ENCODE data around the gene KDM4B.
"Not testable (repeated sequence)": the region's sequence is repeated elsewhere in the genome, so short reads cannot be mapped to it uniquely, and the experiment has no call there.

KDM4B gene

GRCh38 chr19:4939466-4939865, 29.4 kb upstream of the KDM4B start:
- no peaks in the 10 kb centered on the region for H3K9me3 ChIP-seq (ENCODE audit: control insufficient read depth in 1 of 2, low read length in 2 of 2)
- no peak overlapping the region for H3K4me3 ChIP-seq (ENCODE audit: low read depth in 1 of 2, low read length in 2 of 2)
- H3K9ac ChIP-seq (ENCODE audit: low read depth in 1 of 2, low read length in 2 of 2) = no peak overlapping the region
- H3K27ac ChIP-seq (ENCODE audit: low read depth, low read length) = no peak overlapping the region
- H3K36me3 ChIP-seq (ENCODE audit: control insufficient read depth in 1 of 2, insufficient read depth in 2 of 2, low read length in 2 of 2) = peaks cover 0 to 3% of the 10 kb centered on the region in 2 donors
- no peaks in the 10 kb centered on the region for H3K27me3 ChIP-seq (ENCODE audit: control insufficient read depth in 1 of 2, insufficient read depth in 2 of 2, low read length in 2 of 2)
- no peaks in the 10 kb centered on the region for H3K4me1 ChIP-seq (ENCODE audit: control insufficient read depth in 1 of 2, insufficient read depth in 2 of 2, low read length in 2 of 2)

DNA sequence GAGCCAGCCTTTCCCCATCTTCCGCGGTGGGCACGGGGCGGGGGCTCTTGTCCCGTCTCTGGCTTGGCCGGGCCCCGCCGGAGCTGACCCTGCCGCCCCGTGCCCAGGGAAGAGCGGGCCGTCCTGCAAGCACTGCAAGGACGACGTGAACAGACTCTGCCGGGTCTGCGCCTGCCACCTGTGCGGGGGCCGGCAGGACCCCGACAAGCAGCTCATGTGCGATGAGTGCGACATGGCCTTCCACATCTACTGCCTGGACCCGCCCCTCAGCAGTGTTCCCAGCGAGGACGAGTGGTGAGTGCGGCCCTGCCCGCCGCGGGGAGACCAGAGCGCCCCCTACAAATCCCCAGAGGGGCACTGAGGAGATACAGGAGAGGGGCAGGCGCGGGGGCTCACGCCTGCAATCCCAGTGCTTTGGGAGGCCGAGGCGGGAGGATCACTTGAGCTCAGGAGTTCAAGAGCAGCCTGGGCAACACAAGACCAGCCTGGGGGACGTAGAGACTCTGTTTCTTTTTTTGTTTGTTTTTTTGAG, 27.2 kb upstream of the KDM4B start:
- H3K9ac ChIP-seq (ENCODE audit: low read depth in 1 of 2, low read length in 2 of 2); H3K36me3 ChIP-seq (ENCODE audit: control insufficient read depth in 1 of 2, insufficient read depth in 2 of 2, low read length in 2 of 2); H3K27ac ChIP-seq (ENCODE audit: low read depth, low read length); H3K9me3 ChIP-seq (ENCODE audit: control insufficient read depth in 1 of 2, low read length in 2 of 2); H3K27me3 ChIP-seq (ENCODE audit: control insufficient read depth in 1 of 2, insufficient read depth in 2 of 2, low read length in 2 of 2); H3K4me1 ChIP-seq (ENCODE audit: control insufficient read depth in 1 of 2, insufficient read depth in 2 of 2, low read length in 2 of 2); H3K4me3 ChIP-seq (ENCODE audit: low read depth in 1 of 2, low read length in 2 of 2): not testable (repeated sequence)

GRCh38 chr19:4950650-4951049, 18.3 kb upstream of the KDM4B start:
- H3K4me1 ChIP-seq (ENCODE audit: control insufficient read depth in 1 of 2, insufficient read depth in 2 of 2, low read length in 2 of 2); H3K27me3 ChIP-seq (ENCODE audit: control insufficient read depth in 1 of 2, insufficient read depth in 2 of 2, low read length in 2 of 2); H3K4me3 ChIP-seq (ENCODE audit: low read depth in 1 of 2, low read length in 2 of 2); H3K9me3 ChIP-seq (ENCODE audit: control insufficient read depth in 1 of 2, low read length in 2 of 2); H3K9ac ChIP-seq (ENCODE audit: low read depth in 1 of 2, low read length in 2 of 2); H3K27ac ChIP-seq (ENCODE audit: low read depth, low read length); H3K36me3 ChIP-seq (ENCODE audit: control insufficient read depth in 1 of 2, insufficient read depth in 2 of 2, low read length in 2 of 2): not testable (repeated sequence)

DNA sequence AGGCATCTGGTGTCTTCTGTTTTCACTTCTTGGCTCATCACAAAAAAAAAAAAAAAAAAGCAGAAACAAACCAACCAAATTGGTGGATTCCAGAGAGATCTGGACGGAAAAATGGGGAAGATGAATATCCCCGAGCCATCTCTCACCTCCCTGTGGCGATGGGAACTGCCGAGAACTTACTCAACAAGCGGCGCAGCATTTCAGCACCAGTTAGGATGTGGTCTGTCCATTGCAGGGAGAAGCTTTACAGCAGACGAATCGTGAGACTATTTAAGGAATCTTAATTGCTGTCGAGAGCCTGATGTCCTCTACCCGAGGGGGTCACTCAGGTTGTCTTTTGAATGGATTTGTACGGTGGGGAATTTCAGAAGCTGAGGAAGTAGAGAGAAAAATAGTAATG, 17.3 kb upstream of the KDM4B start:
- Histone ChIP-seq H3K9ac (ENCODE audit: low read depth in 1 of 2, low read length in 2 of 2) (no peak overlapping the region), H3K4me3 (ENCODE audit: low read depth in 1 of 2, low read length in 2 of 2) (no peak overlapping the region), H3K27ac (ENCODE audit: low read depth, low read length) (no peak overlapping the region), H3K27me3 (ENCODE audit: control insufficient read depth in 1 of 2, insufficient read depth in 2 of 2, low read length in 2 of 2) (no peaks in the 10 kb centered on the region), H3K9me3 (ENCODE audit: control insufficient read depth in 1 of 2, low read length in 2 of 2) (no peaks in the 10 kb centered on the region), H3K4me1 (ENCODE audit: control insufficient read depth in 1 of 2, insufficient read depth in 2 of 2, low read length in 2 of 2) (no peaks in the 10 kb centered on the region), H3K36me3 (ENCODE audit: control insufficient read depth in 1 of 2, insufficient read depth in 2 of 2, low read length in 2 of 2) (peaks cover 0 to 4% of the 10 kb centered on the region in 2 donors)

DNA sequence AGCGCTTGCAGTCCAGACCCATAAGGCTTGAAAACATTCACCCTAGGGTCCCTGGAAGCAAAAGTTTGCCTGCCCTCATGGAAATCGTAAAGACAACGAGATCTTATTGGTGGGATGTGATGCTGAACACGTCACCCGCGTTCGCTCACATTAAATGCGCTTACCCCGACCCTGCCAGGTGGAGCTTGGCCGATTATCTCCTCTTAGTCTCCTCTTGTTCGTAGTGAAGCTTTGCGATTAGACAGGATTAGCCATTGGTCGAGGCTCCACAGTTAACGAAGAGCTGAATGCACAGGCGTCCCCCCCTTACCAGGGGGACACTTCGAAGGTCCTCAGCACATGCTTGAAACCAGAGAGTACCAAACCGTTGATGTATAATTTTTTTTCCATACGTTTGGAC, 16.0 kb upstream of the KDM4B start:
- no peak overlapping the region for H3K27ac ChIP-seq (ENCODE audit: low read depth, low read length)
- H3K27me3 ChIP-seq (ENCODE audit: control insufficient read depth in 1 of 2, insufficient read depth in 2 of 2, low read length in 2 of 2) = no peaks in the 10 kb centered on the region
- H3K4me3 ChIP-seq (ENCODE audit: low read depth in 1 of 2, low read length in 2 of 2) = no peak overlapping the region
- no peaks in the 10 kb centered on the region for H3K4me1 ChIP-seq (ENCODE audit: control insufficient read depth in 1 of 2, insufficient read depth in 2 of 2, low read length in 2 of 2)
- peaks cover 0 to 5% of the 10 kb centered on the region in 2 donors for H3K36me3 ChIP-seq (ENCODE audit: control insufficient read depth in 1 of 2, insufficient read depth in 2 of 2, low read length in 2 of 2)
- no peaks in the 10 kb centered on the region for H3K9me3 ChIP-seq (ENCODE audit: control insufficient read depth in 1 of 2, low read length in 2 of 2)
- H3K9ac ChIP-seq (ENCODE audit: low read depth in 1 of 2, low read length in 2 of 2) = no peak overlapping the region

DNA sequence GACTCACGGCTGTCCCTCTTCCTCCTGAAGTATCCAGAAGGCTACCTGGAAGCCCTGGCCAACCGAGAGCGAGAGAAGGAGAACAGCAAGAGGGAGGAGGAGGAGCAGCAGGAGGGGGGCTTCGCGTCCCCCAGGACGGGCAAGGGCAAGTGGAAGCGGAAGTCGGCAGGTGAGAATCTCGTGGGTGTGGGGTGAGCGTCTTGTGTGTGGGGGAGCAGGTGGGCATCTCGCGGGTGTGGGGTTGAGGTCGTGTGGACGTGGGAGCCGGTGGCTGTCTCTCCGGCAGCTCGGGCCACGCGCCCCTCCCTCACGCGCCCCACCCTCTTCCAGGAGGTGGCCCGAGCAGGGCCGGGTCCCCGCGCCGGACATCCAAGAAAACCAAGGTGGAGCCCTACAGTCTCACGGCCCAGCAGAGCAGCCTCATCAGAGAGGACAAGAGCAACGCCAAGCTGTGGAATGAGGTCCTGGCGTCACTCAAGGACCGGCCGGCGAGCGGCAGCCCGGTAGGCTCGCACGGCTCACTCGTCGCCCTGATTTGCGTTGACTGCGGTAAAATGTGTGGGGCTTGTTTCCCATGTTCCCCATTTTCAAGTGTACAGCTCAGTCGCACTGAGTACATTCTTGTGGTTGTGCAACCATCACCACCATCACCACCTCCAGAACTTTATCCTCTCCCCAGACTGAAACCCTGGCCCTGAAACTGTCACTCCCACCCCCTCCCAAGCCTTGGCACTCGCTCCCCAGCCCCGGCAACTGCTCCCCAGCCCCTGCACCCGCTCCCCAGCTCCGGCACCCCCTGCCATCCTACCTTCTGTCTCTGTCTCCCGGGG, 14.4 kb upstream of the KDM4B start:
- H3K4me1 ChIP-seq (ENCODE audit: control insufficient read depth in 1 of 2, insufficient read depth in 2 of 2, low read length in 2 of 2); H3K4me3 ChIP-seq (ENCODE audit: low read depth in 1 of 2, low read length in 2 of 2); H3K9me3 ChIP-seq (ENCODE audit: control insufficient read depth in 1 of 2, low read length in 2 of 2); H3K27ac ChIP-seq (ENCODE audit: low read depth, low read length); H3K27me3 ChIP-seq (ENCODE audit: control insufficient read depth in 1 of 2, insufficient read depth in 2 of 2, low read length in 2 of 2); H3K36me3 ChIP-seq (ENCODE audit: control insufficient read depth in 1 of 2, insufficient read depth in 2 of 2, low read length in 2 of 2); H3K9ac ChIP-seq (ENCODE audit: low read depth in 1 of 2, low read length in 2 of 2): not testable (repeated sequence)

DNA sequence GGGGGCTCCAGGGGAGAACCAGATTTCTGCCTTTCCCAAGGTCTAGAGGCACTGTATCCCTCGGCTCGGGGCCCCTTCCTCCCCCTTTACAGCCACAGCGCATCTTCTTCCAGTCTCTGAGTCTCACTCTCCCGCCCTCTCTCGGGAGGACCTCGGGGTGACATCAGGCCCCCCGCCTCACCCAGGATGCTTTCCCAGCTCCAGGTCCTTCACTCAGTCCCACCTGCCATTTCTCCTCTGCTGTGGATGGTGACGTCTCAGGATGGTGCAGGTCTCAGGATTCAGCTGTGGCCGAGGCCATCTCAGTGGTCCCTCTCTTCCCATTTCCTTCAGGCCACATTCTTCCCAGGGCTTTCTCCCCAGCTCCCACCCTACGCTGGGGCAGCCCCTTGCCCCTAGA, 13.6 kb upstream of the KDM4B start:
- Histone ChIP-seq H3K27me3 (ENCODE audit: control insufficient read depth in 1 of 2, insufficient read depth in 2 of 2, low read length in 2 of 2) (no peaks in the 10 kb centered on the region), H3K4me3 (ENCODE audit: low read depth in 1 of 2, low read length in 2 of 2) (no peak overlapping the region), H3K4me1 (ENCODE audit: control insufficient read depth in 1 of 2, insufficient read depth in 2 of 2, low read length in 2 of 2) (no peaks in the 10 kb centered on the region), H3K9me3 (ENCODE audit: control insufficient read depth in 1 of 2, low read length in 2 of 2) (no peaks in the 10 kb centered on the region), H3K36me3 (ENCODE audit: control insufficient read depth in 1 of 2, insufficient read depth in 2 of 2, low read length in 2 of 2) (peaks cover 0 to 9% of the 10 kb centered on the region in 2 donors), H3K27ac (ENCODE audit: low read depth, low read length) (no peak overlapping the region), H3K9ac (ENCODE audit: low read depth in 1 of 2, low read length in 2 of 2) (no peak overlapping the region)

DNA sequence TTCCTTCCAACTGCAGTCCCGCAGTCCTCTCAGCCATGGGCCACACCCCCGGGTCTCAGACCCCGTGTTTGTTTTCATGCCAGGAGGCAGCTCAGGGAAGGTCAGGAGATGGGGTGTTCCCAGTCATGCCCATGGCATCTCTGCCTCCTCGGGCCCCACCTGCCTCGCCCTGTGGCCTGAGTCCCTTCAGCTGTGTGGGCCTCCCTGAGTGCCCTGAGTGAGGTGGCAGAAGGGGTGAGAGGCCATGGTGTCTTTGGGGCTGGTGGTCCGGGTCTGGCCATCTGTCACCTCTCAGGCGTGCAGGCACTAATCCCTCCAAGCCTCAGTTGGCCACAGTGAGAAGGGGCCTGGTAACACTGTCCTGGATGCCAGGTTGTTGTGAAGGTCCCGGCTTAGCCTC, 10.9 kb upstream of the KDM4B start:
- no peak overlapping the region for H3K4me3 ChIP-seq (ENCODE audit: low read depth in 1 of 2, low read length in 2 of 2)
- no peak overlapping the region for H3K9ac ChIP-seq (ENCODE audit: low read depth in 1 of 2, low read length in 2 of 2)
- H3K27ac ChIP-seq (ENCODE audit: low read depth, low read length) = no peak overlapping the region
- no peaks in the 10 kb centered on the region for H3K4me1 ChIP-seq (ENCODE audit: control insufficient read depth in 1 of 2, insufficient read depth in 2 of 2, low read length in 2 of 2)
- H3K36me3 ChIP-seq (ENCODE audit: control insufficient read depth in 1 of 2, insufficient read depth in 2 of 2, low read length in 2 of 2) = peaks cover 0 to 15% of the 10 kb centered on the region in 2 donors
- H3K27me3 ChIP-seq (ENCODE audit: control insufficient read depth in 1 of 2, insufficient read depth in 2 of 2, low read length in 2 of 2) = no peaks in the 10 kb centered on the region
- H3K9me3 ChIP-seq (ENCODE audit: control insufficient read depth in 1 of 2, low read length in 2 of 2) = no peaks in the 10 kb centered on the region

- no peaks in the 10 kb centered on the region for H3K9me3 ChIP-seq (ENCODE audit: control insufficient read depth in 1 of 2, low read length in 2 of 2)
- no peak overlapping the region for H3K27ac ChIP-seq (ENCODE audit: low read depth, low read length)
- H3K4me1 ChIP-seq (ENCODE audit: control insufficient read depth in 1 of 2, insufficient read depth in 2 of 2, low read length in 2 of 2) = no peaks in the 10 kb centered on the region
- no peaks in the 10 kb centered on the region for H3K27me3 ChIP-seq (ENCODE audit: control insufficient read depth in 1 of 2, insufficient read depth in 2 of 2, low read length in 2 of 2)
- H3K4me3 ChIP-seq (ENCODE audit: low read depth in 1 of 2, low read length in 2 of 2) = no peak overlapping the region
- peaks cover 0 to 11% of the 10 kb centered on the region in 2 donors for H3K36me3 ChIP-seq (ENCODE audit: control insufficient read depth in 1 of 2, insufficient read depth in 2 of 2, low read length in 2 of 2)
- no peak overlapping the region for H3K9ac ChIP-seq (ENCODE audit: low read depth in 1 of 2, low read length in 2 of 2)
These were observed 6.8 kb upstream of the KDM4B start for GRCh38 chr19:4962085-4962619.

- Histone ChIP-seq H3K9me3 (ENCODE audit: control insufficient read depth in 1 of 2, low read length in 2 of 2) (no peaks in the 10 kb centered on the region), H3K27me3 (ENCODE audit: control insufficient read depth in 1 of 2, insufficient read depth in 2 of 2, low read length in 2 of 2) (no peaks in the 10 kb centered on the region), H3K9ac (ENCODE audit: low read depth in 1 of 2, low read length in 2 of 2) (no peak overlapping the region), H3K36me3 (ENCODE audit: control insufficient read depth in 1 of 2, insufficient read depth in 2 of 2, low read length in 2 of 2) (peaks cover 0 to 5% of the 10 kb centered on the region in 2 donors), H3K27ac (ENCODE audit: low read depth, low read length) (no peak overlapping the region), H3K4me1 (ENCODE audit: control insufficient read depth in 1 of 2, insufficient read depth in 2 of 2, low read length in 2 of 2) (peaks cover 8 to 9% of the 10 kb centered on the region in 2 donors), H3K4me3 (ENCODE audit: low read depth in 1 of 2, low read length in 2 of 2) (no peak overlapping the region)
These were observed 3.9 kb upstream of the KDM4B start for GRCh38 chr19:4965061-4965460.

Data from duodenal mucosa (tissue), 2 donors.